Hematopoietic multipotent progenitor cell treated with erythropoietin and hydrocortisone succinate and interleukin-3 and kit ligand, for 17 days (in vitro differentiated cells): Measurements from ENCODE around the gene OTULINL.
"Not testable (repeated sequence)": the region's sequence is repeated elsewhere in the genome, so short reads cannot be mapped to it uniquely, and the experiment has no call there.

Source experiments
- DNase-seq: peaks from one replicate; pipeline ENCODE4 v3.0.0-alpha.2; 2015; ENCODE audit warnings: low spot score

Gene OTULINL

DNA sequence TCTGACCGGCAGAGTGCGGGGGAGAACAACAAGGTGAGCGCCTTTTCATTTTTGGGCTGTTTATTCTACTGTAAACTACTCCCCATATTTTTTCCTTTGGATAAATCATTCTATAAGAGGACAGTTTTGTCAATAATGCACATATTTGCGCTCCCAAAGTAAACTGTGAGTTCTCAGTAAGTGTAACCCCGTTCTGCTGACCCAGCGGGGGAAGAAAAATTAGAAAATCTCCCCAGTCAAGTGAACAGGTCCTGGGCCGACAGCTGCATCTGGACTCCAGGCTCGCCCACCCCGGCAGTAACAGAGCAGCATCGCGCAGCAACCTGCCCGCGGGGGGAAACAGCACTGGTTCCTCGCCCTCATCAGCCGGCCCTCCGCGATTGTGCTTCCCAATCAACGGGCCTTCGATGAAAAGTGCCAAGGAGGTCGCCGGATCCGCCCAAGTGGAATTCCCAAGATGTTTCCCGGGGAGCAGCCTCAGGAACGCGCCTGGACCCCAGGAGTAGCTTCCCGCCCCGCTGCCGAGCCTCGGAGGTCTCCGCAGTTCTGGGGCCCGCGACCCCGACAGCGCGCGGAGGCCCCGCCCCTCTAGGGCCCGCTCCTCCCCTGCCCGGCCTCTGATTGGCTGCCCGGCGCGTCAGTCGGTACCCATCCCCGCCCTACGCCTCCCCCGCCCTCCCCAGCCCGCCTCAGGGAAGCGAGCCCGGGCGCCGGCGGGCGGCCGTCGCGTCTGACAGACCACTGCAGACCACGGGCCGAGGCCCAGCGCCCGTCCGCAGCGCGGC, at the start of gene OTULINL:
OTULINL (plus strand) TSS at position 687 of the 785 bp plus-strand sequence. CDS start 103 bp downstream, outside the sequence.
- peak; percentile 39 for DNase-seq

DNA sequence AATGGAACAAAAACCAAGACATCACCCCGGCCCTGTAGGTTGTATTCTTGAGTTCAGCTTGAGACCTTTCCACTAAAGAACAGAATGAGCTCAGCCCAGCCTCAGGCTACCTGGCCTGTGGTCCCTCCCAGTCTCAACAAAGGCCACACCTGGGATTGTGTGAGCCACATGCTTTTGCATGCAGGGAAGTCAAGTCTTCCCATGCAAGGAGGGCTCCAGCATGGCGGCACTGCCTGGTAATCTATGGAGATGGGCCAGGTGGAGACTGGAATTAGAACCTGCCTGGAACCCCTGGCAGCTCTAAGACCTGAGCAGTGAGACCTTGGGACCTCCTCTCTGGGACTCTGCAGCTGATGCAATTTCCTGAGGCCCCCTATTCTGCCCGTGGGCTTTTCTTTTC, 49.4 kb upstream of the OTULINL start:
- DNase-seq = no peak

DNA sequence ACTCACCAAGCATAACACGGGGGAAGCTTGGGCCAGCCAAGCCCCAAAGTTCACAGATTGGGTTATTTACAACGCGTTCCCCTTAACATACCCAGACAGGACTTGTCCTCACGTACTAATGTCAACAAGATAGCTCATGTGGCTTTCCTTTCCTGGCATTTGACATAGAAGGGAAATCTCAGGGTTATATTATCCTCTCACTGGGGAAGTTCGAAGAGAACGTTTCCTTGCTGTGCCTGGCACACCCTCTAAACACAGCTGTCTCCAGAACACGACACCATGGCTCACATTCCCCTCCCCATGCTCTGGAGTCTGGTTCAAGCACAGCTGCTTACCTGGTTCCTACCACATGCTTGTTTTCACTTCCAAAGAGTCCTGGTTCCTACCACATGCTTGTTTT, 46.8 kb upstream of the OTULINL start:
- no peak for DNase-seq

DNA sequence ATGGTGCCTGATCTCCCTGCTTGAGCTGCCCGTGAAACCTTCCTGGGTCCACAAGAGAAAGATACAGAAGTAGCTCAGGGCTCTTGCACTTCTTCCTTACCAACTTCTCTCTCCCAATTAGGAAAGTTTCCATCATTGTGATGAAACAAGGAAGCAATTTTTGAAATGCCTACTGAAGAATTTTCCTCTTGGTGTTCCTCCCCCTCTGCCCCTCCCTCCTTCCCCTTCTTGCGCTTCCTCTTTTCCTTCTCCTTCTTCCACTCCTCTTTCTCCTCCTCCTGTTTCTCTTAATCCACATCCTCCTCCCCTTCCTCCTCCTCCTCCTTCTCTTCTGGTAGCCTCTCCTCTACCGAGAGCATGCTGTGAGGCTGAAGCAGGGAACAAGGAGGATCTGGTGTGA, 36.3 kb upstream of the OTULINL start:
- DNase-seq = no peak

DNA sequence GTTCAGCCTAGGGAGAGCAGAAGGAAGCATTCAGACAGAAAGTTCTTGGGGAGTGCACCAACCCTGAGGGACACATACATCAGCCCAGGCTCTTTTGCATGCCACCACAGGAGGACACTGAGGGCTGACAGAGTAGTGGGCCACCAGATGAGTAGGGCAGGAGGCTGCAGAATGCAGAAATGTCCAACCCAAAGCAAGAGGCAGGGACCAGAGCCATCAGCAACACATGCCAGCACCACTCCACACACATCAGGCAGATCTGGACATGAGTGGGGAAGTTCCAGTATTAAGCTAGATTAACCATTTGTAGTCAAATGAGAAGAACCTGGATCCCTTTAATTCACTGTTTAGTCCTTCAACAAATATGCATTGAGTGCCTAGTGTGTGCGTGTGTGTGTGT, 35.7 kb upstream of the OTULINL start:
- DNase-seq = no peak

DNA sequence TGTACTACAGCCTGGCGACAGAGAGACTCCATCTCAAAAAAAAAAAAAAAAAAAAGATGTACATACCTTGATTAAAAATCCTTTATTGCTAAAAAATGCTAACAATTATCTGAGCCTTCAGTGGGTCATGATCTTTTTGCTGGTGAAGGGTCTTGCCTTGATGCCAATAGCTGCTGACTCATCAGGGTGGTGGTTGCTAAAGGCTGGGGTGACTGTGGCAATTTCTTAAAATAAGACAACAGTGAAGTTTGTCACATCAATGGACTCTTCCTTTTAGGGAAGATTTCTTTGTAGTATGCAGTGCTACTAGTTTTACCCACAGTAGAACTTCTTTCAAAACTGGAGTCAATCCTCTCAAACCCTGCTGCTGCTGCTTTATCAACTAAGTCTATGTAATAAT, 33.9 kb upstream of the OTULINL start:
- DNase-seq = no peak

DNA sequence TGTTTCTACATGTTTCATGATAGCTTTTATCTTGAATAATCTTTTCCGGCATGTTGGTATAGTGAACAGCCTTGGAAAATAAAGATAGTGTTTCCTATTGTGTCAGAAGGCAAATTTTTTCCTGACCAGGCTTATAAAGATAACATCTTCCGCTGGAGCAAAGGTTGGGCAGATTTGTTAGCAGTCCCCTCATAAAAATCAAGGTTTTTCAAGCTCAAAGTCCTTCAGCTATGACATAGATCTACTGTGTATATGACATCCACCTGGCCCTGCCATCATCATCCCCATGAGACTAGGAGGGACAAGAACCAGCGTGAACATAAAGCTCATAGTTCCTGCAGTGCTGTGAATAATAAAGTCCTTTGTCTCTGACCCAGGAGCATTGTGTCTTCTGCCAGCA, 30.4 kb upstream of the OTULINL start:
- no peak for DNase-seq

DNA sequence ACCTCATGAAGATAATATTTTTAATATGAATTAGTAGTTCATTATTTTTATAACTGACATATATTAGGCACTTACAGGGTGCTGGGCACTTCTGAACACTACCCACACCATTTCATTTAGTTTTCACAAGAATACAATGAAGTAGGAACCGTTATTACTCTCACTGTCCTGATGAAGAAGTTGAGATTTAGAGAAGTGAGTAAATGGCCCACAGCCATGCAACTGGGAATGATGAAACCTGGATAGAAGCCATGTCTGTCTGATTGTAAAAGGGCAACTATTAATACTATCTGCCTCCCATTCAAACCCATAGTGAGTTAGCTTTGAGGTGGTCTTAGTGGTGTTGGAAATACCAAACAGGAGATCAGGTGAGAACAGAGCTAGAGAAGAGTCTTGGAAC, 29.6 kb upstream of the OTULINL start:
- no peak for DNase-seq

DNA sequence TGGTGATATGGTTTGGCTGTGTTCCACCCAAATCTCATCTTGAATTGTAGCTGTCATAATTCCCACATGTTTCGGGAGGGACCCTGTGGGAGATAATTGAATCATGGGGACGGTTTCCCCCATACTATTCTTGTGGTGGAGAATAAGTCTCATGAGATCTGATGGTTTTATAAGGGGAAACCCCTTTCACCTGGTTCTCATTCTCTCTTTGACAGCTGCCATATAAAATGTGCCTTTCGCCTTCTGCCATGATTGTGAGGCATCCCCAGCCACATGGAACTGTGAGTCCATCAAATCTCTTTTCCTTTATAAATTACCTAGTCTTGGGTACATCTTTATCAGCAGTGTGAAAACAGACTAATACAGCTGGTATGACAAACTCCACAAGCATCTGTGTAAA, 27.3 kb upstream of the OTULINL start:
- not testable (repeated sequence) for DNase-seq

DNA sequence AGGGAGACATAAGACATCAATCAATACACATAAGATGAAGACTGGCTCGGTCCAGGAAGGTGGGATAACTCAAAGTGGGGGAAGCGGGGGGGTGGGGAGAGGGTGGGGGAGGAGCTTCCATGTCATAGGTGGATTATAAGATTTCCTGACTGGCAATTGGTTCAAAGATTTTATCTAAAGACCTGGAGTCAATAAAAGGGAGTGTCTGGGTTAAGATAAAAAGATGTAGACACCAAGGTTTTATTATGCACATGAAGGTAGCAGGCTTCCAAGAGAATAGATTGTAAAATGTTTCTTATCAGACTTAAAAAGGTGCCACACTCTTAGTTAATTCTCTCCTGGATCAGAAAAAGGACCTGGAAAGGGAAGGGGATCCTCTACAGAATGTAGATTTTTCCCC, 25.6 kb upstream of the OTULINL start:
- no peak for DNase-seq

DNA sequence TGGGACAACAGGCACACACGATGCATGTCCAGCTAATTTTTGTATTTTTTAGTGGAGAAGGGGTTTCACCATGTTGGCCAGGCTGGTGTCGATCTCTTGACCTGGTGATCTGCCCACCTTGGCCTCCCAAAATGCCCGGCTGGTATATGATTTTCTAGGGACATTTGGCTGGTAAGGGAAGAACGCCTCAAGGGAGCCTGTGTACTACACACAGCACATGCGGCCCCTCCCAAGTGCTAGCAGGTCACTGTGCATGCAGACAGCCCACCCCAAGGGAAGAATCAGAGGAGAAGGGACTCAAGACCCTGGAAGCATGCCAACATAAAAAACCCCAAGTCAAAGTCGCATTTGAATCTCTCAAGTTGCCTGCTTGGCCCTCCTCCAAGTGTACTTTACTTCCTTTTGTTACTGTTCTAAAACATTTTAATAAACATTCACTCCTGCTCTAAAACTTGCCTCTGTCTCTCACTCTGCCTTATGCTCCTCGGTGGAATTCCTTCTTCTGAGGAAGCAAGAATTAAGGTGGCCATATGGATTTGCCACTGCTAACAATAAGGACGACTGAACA, 24.3 kb upstream of the OTULINL start:
- DNase-seq = no peak

DNA sequence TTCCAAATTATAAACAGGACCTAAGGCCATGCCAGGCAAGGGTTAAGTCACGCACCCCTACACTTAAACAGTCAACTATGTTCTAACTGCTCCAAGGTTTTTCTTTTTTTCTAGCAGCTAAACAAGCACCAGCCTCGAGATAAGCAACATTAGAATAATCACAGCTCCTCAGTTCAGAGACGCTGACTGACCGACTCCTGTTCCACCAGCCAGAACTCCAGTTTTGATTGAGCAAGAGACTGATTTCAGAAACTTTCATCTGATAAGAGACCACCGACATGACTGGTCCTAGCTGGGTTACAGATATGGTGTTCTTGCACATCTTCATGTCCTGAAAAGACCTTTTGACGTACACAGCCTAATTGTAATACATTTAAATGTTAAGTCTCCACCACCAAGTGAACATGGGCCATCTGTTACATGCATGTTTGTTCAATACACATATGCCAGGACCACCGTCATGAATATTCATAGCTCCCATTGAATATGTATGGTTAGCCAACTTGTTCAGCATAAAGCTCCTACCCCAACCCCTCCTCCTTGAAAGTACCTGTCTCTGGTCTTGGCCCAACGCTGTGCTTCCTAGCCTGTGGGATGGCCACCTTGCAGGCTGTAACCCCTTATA, 23.7 kb upstream of the OTULINL start:
- no peak for DNase-seq

DNA sequence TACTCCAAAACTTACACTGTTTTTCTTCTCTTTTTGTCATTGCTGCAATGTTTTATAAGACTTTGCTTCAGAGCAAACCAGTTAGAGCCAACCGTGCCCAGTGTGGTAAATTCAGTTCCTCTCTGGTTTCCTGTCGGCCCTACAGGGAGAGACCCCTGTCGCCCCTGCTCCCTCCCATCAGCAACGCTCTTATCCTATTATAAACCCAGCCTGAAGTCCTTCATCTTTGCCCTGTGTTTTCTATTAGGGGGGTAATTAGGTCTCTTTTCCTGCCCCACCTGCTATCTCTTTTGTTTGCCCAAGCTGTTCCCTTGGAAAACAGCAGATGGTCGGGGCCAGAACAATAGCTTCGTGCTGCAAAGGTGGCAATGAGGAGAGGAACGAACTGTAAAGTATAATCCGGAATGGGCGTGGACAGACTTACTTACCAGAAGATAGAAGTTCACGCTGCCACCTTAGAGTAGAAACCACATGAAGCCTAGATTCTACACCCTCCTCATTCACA, 21.4 kb upstream of the OTULINL start:
- DNase-seq = no peak

DNA sequence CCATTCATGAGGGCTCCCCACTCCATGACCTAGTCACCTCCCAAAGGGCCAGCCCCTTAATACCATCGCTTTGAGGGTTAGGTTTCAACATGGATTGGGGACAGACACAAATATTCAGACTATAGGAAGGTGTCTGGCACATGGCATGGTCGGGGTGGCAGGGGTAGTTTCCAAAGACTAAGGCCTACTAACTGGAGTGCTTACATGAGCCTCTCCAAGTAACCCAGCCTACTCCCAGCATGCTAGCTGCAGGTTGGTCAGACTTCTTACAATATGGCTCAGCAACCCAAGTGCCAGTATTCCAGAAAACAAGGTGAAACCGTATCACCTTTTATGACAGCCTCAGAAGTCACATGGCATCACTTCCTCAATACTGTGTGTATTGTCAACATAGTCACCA, 19.9 kb upstream of the OTULINL start:
- DNase-seq = no peak

DNA sequence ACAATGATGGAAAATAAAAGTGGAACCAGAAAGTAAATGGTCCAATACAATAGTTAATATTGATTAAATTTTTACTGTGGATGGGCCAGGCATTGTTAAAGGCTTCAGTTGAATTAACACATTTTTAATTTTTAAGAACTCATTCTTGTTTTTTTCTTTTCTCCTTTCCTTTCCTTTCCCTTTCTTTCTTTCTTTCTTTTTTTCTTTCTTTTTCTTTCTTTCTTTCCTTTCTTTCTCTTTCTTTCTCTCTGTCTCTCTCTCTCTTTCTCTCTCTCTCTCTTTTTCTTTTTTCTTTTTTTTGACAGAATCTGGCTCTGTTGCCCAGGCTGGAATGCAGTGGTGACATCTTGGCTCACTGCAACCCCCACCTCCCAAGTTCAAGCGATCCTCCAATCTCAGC, 13.3 kb upstream of the OTULINL start:
- no peak for DNase-seq

DNA sequence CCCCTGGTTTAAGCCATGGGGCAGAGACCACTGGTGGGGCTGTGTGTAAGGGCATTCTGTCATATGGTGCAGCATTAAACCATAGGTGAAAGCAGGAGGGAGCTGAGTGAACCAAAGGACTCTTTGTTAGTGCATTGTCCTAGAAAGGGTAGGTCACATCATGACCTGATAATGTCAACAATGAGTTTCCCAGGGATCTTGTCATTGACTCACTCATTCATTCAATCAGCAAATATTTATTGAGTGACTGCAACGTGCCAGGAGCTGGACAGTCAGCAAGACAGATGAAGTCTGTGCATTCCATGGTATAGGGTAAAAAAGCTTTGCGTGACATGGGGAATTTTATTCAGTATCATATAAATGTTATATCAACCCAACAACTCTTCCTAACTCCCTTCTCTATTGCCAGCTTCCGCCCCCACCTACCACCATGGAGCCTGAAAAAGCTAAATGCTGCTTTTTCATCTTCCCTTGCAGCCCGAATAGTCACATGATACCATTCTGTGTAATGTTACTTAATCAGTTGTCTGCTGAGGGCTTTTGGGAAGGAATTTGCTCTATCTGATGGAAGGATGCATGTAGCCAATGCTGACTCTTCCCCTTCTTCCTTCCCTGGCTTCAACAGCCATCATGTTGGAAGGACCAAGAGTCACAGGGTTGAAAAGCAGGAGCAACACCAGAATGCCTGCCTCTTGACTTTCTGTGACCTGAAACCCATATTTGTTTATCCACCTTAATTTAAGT, 11.5 kb upstream of the OTULINL start:
- no peak for DNase-seq

DNA sequence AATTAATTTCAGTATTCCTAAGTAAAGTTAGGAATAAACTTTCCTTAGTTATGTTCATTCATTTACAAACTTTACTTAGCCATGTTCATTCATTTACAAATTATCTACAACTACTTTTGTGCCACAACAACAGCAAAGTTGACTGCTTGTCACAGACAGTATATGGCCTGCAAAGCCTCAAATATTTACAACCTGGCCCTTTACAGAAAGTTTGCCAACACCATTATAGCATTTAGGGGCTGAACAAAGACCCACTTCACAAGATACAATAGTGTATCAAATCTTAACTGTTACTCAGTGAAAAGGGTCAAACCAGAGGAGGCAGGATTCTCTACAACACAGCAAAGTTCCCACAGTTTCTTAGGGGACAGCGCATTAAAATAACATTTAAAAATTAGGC, 9.7 kb upstream of the OTULINL start:
- no peak for DNase-seq

DNA sequence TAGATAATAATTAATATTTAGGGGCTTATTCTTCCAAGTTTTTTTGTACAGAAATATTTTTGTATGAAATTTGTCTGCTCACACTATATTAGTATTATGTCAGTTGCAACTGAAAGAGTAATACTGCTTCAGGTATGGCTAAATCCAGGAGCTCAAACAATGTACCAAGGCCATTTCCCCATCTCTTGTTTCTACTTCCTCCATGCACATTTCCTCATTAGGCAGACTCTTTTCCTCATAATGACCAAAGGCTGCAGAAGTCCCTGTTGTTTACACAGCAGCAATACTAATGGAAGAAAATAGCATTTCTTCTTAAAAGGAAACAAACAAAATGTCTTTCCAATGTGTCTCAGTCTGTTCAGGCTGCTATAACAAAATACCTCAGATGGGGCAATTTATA, 9.2 kb upstream of the OTULINL start:
- DNase-seq = no peak

DNA sequence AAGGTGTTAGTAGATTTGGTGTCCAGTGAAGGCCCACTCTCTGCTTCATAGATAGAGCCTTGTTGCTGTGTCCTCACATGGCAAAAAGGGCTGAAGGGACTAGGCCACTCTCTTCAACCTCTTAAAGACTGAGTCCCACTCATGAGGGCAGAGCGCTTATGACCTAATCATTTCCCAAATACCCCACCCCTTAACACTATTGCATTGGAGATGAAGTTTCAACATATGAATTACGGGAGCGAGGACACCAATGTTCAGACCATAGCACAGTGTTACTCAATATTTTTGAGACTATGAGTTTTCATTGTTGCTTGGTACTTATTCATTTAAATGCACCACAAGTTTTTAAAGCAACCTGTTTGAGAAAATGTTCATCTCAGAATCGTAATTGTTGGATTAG, 8.8 kb upstream of the OTULINL start:
- no peak for DNase-seq

DNA sequence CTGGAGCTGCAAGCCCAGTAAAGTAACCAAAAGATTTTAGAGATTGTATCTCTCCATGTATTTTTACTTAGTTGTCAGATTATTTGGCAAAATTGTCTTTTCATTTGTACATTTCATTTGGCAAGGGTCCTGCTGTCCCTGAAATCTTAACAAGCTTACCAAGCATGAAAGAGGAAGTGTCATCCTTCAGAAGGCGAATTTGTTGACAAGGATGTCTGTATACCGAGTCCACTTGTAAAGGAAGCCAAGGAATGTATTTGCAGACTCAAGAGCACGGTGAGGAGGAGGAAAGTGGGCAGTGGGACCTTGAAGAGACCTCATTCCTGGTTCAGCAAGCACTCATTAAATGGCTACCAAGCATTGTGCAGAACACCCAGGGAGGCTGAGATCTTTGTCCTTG, 7.5 kb upstream of the OTULINL start:
- no peak for DNase-seq

DNA sequence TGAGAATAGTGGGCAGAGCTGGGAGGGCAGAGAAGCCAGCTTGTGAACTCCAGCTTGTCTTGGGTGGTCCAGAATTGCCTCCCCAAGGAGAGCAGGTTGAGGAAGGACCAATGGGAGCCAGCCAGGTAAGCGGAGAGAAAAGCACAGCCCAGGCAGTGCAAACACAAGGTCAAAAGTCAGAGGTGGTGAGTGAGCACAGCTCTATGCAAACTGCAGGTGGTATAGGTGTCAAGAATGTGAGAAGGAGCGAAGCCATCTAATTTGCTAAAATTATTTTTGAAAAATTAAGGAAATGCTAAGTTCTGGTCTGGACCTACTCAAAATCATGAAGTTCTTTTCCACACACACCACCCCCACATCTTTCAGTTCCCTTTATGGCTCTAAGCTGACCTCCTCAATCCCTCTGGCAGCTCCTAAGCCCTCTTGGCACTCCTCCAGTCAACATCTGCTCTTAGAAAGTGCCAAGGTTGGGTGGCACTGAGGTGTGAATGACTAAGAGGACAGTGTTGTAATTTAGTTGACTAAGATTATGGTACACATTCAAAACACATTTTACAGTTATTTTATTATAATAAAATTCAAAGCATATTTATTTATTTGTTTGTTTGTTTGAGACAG, 6.6 kb upstream of the OTULINL start:
- no peak for DNase-seq

DNA sequence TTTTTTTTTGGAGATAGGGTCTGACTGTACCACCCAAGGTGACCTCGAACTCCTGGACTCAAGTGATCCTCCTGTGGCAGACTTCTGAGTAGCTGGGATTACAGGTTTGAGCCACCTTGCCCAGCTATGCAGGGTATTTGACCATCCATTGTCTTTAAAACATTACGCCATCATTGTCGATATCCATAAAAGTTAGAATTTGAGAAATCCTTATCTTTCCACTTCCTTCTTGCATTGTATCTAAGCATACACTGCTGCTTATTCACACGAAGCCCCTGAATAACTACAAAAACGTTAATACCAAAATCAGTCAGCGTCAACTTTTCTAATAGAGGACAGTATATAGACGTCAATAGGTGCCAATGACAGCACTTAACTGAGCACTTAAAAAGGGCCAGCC, 5.4 kb upstream of the OTULINL start:
- DNase-seq = no peak
